ENCODE measurements around the gene HYI. TPM values are rescaled to one million over a fixed set of nuclear protein-coding genes. Genes with fewer than 3 reads are reported as not detected.

HYI gene
- total RNA-seq, 2 donors from 2014 or later: 14.8 to 24.1 TPM

DNA sequence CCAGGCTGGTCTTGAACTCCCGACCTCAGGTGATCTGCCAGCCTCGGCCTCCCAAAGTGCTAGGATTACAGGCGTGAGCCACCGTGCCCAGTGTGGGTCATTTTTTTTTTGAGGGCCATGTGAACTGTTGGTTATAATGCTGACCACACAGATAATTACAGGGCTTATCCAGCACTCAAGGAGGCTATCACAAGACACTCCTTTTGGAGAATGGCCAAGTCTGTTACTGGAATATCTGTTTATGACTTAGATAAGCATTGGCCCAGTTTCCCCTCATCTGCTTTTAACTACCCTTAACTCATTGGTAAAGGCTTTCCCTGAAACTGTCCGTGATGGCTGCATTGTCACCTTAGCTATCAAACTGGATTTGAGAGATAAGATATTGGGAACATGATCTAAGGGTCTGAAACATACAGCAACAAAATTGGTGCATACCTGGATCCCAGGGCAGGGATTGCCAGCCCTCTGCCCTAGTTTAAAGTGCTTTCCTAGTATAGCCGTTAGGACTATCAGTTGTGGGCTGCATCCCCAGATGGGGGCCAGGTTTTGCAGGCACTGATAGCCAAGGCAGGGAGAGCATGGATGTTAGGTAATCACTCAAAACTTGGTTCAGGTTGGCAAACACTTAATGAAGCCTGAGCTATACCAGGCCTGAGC lies 48.4 kb downstream of the HYI start:
- Mint-ChIP-seq H3K36me3 (ENCODE audit: low read depth) (peaks cover 25% of the 10 kb centered on the region), H3K27ac (no peak overlapping the region)
- ATAC-seq: no peak

DNA sequence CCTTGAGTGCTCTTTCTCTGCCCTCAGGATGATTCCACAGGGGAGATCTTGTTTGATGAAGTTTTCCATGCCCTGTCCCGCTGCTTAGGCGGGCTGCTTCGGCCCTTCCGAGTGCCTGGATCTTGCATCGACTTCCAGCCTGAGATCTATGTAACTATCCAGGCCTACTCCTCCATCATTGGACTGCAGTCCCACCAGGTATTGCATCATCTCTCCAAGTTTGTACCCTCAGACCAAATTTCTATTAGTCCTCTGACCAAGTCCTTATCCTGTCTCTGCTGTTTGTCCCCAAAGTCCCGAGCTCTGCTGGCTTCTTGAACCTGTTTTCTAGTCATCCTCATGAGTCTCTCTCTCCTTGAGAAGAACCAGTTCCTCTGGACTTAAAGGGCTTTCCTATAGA lies 49.4 kb downstream of the HYI start:
- Mint-ChIP-seq H3K36me3 (ENCODE audit: low read depth) (peaks cover 25% of the 10 kb centered on the region), H3K4me3 (no peak overlapping the region), H3K4me1 (peaks cover 26% of the 10 kb centered on the region), H3K27ac (no peak overlapping the region), H3K27me3 (no peaks in the 10 kb centered on the region)
- DNase-seq (no peak), ATAC-seq (no peak)
- no peaks in the 10 kb centered on the region for H3K9me3 ChIP-seq (ENCODE audit: control insufficient read depth, low read length, poor library complexity, severe bottlenecking)

More for the DNA sequence above, 48.4 kb downstream of the HYI start:
- Mint-ChIP-seq H3K4me1 (peaks cover 26% of the 10 kb centered on the region), H3K4me3 (no peak overlapping the region), H3K27me3 (no peaks in the 10 kb centered on the region)
- H3K9me3 ChIP-seq (ENCODE audit: control insufficient read depth, low read length, poor library complexity, severe bottlenecking): no peaks in the 10 kb centered on the region
- DNase-seq: no peak

GRCh38 chr1:43402089-43402865 lies 51.5 kb downstream of the HYI start:
- Mint-ChIP-seq H3K27ac (peak overlapping the region; percentile 75), H3K4me3 (no peak overlapping the region), H3K27me3 (no peaks in the 10 kb centered on the region), H3K36me3 (ENCODE audit: low read depth) (peaks cover 19% of the 10 kb centered on the region), H3K4me1 (peaks cover 27% of the 10 kb centered on the region)
- no peaks in the 10 kb centered on the region for H3K9me3 ChIP-seq (ENCODE audit: control insufficient read depth, low read length, poor library complexity, severe bottlenecking)
- ATAC-seq (no peak), DNase-seq (no peak)

Other genes starting within 250 kb of the HYI start
- not detected for gene TMEM125, start 183.9 kb downstream of the HYI start, total RNA-seq
- not detected for gene C1orf210, start 168.3 kb downstream of the HYI start, total RNA-seq
- gene TIE1, start 152.9 kb downstream of the HYI start, total RNA-seq: not detected
- 10 to 100 TPM in 1 of 2 donors, under 1 TPM in 1; 0.94 to 16.6 TPM for gene MPL, start 116.1 kb downstream of the HYI start, total RNA-seq
- under 1 TPM; 0.65 to 0.97 TPM for gene CDC20, start 95.0 kb downstream of the HYI start, total RNA-seq
- 10 to 100 TPM; 32.3 to 36.9 TPM for gene ELOVL1, start 85.9 kb downstream of the HYI start, total RNA-seq
- 10 to 100 TPM; 13.7 to 16.4 TPM for gene MED8, start 64.1 kb downstream of the HYI start, total RNA-seq
- gene SZT2, start 64.0 kb downstream of the HYI start, total RNA-seq: 10 to 100 TPM; 87.0 to 92.1 TPM
- gene PTPRF, start 77.0 kb upstream of the HYI start, total RNA-seq: 1 to 10 TPM in 1 of 2 donors, under 1 TPM in 1; 0.52 to 5.9 TPM
- 10 to 100 TPM; 37.2 to 37.5 TPM for gene KDM4A, start 196.2 kb upstream of the HYI start, total RNA-seq